ENCODE data around the gene NALCN. TPM values are rescaled to one million over a fixed set of nuclear protein-coding genes. Genes with fewer than 3 reads are reported as not detected.

Gene NALCN
- total RNA-seq, 1 donor from 2014 or later: 38.6 TPM

DNA sequence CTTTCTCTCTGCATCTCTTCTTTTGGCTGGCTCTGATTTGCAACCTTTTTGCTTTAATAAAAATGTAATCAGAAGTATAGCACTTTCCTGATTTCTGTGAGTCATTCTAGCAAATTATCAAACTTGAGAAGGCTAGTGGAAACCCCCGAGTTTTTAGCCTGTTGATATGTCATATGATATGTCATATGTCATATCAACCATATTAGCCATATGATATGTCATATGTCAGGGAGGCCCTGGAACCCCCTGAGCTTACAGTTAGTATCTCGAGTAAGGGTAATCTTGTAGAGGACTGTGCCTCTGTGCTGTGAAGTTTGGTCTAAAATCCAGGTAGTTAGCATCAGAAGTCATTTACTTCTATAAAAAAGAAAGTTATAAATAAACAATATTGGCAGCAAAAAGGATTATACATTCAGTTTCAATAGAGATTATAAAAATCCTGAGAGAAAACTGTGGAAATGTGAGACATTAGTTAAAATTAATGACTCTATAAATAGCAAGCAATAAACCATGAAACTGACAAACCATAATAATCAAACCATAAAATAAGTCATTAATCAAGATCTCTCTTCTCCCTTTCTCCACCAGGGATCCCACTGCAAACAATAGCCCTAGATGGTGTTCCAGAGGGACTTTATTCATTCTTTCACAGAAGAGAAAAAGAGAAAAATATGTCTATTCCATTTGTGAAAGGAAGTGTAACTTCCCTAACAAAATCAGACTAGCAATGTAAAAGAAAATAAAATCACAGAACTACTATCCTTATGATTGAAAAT is 167.4 kb downstream of the NALCN start:
- Mint-ChIP-seq H3K4me1 (ENCODE audit: low read depth) (peaks cover 3% of the 10 kb centered on the region), H3K36me3 (ENCODE audit: low read depth) (peaks cover 19% of the 10 kb centered on the region), H3K4me3 (ENCODE audit: unreplicated experiment) (no peak overlapping the region), H3K9me3 (ENCODE audit: low read depth) (peaks cover 14% of the 10 kb centered on the region), H3K27me3 (ENCODE audit: low read depth) (no peaks in the 10 kb centered on the region), H3K27ac (ENCODE audit: unreplicated experiment) (no peak overlapping the region)
- TF ChIP-seq, protein P1, sequence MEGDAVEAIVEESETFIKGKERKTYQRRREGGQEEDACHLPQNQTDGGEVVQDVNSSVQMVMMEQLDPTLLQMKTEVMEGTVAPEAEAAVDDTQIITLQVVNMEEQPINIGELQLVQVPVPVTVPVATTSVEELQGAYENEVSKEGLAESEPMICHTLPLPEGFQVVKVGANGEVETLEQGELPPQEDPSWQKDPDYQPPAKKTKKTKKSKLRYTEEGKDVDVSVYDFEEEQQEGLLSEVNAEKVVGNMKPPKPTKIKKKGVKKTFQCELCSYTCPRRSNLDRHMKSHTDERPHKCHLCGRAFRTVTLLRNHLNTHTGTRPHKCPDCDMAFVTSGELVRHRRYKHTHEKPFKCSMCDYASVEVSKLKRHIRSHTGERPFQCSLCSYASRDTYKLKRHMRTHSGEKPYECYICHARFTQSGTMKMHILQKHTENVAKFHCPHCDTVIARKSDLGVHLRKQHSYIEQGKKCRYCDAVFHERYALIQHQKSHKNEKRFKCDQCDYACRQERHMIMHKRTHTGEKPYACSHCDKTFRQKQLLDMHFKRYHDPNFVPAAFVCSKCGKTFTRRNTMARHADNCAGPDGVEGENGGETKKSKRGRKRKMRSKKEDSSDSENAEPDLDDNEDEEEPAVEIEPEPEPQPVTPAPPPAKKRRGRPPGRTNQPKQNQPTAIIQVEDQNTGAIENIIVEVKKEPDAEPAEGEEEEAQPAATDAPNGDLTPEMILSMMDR (IDR thresholded peaks at IDR 0.05): no peak
- DNase-seq (ENCODE audit: low spot score): no peak

DNA sequence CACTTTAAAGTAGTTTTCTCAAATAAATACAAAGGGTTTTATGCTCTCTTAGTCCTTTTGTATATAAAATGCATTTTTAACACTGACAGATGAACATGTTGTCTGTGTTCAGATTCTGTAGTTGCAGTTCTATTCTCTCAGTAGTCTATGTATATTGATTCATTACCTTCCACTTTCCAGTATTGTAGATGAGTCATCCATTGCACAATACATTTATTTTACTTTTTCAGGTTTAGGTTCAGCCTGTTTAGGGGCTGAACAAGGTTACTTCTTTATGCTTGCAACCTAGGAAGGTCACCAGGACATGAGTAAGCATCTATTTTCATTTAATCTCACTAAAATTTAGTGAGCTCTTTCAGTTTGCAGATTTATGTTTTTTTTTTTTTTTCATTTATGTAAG is 173.6 kb downstream of the NALCN start:
- H3K4me1 Mint-ChIP-seq (ENCODE audit: low read depth): no peaks in the 10 kb centered on the region
- no peaks in the 10 kb centered on the region for H3K27me3 Mint-ChIP-seq (ENCODE audit: low read depth)
- H3K9me3 Mint-ChIP-seq (ENCODE audit: low read depth): peaks cover under 1% of the 10 kb centered on the region
- DNase-seq (ENCODE audit: low spot score): no peak
- H3K27ac Mint-ChIP-seq (ENCODE audit: unreplicated experiment): no peak overlapping the region
- TF ChIP-seq, protein P1 (IDR thresholded peaks at IDR 0.05): no peak
- H3K4me3 Mint-ChIP-seq (ENCODE audit: unreplicated experiment): no peak overlapping the region
- peaks cover 2% of the 10 kb centered on the region for H3K36me3 Mint-ChIP-seq (ENCODE audit: low read depth)

DNA sequence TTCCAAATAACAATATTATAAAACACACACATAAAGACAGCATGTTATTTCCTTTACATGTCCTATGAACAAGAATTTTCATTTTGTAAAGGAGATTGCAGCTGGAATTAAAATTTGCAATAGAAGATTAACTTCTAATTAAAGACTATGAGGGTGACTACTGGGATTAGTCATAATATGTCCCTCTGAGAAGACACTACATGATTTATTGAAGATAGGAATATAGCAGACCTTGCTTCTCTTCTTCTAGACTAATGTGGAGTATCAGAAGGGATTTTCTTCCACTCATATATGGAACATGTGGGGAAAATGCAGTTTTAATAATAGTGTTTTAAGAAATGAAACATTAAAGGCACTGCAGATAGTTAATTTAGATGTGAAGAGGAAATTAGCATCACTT is 177.8 kb downstream of the NALCN start:
- H3K27me3 Mint-ChIP-seq (ENCODE audit: low read depth): no peaks in the 10 kb centered on the region
- no peak overlapping the region for H3K4me3 Mint-ChIP-seq (ENCODE audit: unreplicated experiment)
- TF ChIP-seq, protein P1 (IDR thresholded peaks at IDR 0.05): no peak
- no peaks in the 10 kb centered on the region for H3K9me3 Mint-ChIP-seq (ENCODE audit: low read depth)
- peaks cover 3% of the 10 kb centered on the region for H3K36me3 Mint-ChIP-seq (ENCODE audit: low read depth)
- H3K27ac Mint-ChIP-seq (ENCODE audit: unreplicated experiment): no peak overlapping the region
- DNase-seq (ENCODE audit: low spot score): no peak
- no peaks in the 10 kb centered on the region for H3K4me1 Mint-ChIP-seq (ENCODE audit: low read depth)

DNA sequence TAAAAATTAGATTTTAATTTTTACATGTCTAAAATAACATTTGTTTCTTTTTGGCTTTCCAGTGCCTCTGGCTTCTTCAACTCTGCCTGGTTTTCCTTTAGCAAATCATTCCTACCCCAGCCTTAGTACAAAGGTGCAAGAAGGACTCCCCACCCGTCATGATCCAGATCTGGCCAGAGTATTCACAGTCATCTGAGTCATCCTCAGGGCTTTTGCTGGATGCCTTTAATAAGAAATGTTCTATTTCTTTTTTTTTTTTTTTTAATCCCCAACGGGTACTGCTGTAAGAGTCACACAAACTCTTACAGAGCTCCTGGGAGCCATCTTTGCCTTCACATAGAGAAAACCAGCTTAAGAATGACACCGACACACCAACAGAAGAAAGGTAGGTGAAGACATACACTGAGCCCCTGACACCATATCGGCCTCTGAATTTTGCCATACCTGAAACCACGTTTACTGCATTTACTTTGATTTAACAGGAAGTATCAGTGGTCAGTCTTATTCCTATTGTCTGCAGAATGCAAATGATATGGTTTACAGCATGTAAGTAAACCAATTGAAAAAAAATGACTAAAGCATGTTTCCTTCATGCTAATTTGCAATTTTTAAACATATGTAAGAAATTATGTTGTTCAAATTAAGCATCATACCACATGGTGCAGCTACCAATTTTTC is 184.4 kb downstream of the NALCN start:
- Mint-ChIP-seq H3K9me3 (ENCODE audit: low read depth) (peaks cover 2% of the 10 kb centered on the region), H3K27me3 (ENCODE audit: low read depth) (no peaks in the 10 kb centered on the region), H3K36me3 (ENCODE audit: low read depth) (peaks cover 17% of the 10 kb centered on the region), H3K27ac (ENCODE audit: unreplicated experiment) (peak overlapping the region; percentile 66), H3K4me1 (ENCODE audit: low read depth) (peaks cover 12% of the 10 kb centered on the region), H3K4me3 (ENCODE audit: unreplicated experiment) (no peak overlapping the region)
- no peak for DNase-seq (ENCODE audit: low spot score)
- TF ChIP-seq, protein P1 (IDR thresholded peaks at IDR 0.05): no peak

DNA sequence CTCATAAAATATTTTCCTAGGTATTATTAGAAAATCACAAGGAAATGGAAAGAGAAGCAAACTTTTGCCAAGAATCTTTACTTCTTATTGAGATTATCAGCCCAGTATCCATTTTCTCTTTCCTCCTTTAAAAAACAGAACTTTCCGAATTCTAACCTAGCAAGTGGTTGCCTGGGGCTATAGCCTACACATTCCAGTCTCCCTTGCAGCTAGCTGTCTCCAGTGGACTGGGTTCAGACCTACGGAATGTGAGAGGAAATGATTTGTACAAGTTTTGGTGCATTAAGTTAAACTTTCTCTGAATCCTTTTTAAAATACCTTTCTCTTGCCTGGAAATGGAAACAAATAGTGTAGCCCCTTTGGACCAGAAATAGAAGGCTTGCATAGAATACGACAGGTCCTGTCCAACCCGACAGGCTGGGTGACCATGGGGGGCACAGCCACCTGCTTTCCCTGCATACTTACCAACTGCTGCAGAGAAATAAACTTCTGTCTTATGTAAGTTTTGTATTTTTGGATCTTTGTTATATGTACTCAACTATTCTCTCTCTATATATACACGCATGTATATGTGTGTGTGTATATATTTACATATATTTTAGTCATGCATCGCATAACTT is 185.9 kb downstream of the NALCN start:
- Mint-ChIP-seq H3K9me3 (ENCODE audit: low read depth) (peaks cover 2% of the 10 kb centered on the region), H3K4me1 (ENCODE audit: low read depth) (peaks cover 12% of the 10 kb centered on the region), H3K4me3 (ENCODE audit: unreplicated experiment) (no peak overlapping the region), H3K27me3 (ENCODE audit: low read depth) (no peaks in the 10 kb centered on the region), H3K27ac (ENCODE audit: unreplicated experiment) (no peak overlapping the region), H3K36me3 (ENCODE audit: low read depth) (peaks cover 24% of the 10 kb centered on the region)
- no peak for DNase-seq (ENCODE audit: low spot score)
- TF ChIP-seq, protein P1 (IDR thresholded peaks at IDR 0.05): no peak

Measured in chondrocyte (in vitro differentiated cells).